Stimulated activated CD8-positive, alpha-beta memory T cell treated with anti-CD3 and anti-CD28 coated beads, Interleukin-15, amount 100 ng/mL, for 48 hours (primary cell): ENCODE measurements around the gene TUBB4B.

Experiments
- DNase-seq, 2 donors: peaks; one replicate each; pipeline ENCODE4 v3.0.0-alpha.2; 2020; ENCODE audit warnings: low read depth in 2 of 2

Gene TUBB4B

DNA sequence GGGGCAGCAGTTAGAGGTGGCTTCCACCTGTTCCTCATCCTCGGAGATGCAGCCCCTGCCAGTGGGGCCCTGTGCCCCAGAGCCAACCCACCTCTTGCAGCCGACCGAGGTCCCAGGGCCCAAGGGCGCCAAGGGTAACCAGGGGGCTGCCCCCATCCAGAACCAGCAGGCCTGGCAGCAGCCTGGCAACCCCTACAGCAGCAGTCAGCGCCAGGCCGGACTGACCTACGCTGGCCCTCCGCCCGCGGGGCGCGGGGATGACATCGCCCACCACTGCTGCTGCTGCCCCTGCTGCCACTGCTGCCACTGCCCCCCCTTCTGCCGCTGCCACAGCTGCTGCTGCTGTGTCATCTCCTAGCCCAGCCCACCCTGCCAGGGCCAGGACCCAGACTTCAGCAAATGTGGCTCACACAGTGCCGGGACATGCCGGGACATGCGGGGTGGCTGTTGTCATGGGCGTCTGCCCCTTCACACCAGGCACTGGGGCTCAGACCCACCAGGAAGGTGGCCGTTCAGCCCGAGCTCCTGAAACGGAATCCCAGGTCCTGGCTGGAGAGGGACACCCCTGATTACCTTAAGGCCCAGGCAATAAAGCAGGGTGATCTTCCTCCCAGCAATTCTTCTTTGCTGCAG lies 15.3 kb upstream of the TUBB4B start:
- DNase-seq, result no peak

DNA sequence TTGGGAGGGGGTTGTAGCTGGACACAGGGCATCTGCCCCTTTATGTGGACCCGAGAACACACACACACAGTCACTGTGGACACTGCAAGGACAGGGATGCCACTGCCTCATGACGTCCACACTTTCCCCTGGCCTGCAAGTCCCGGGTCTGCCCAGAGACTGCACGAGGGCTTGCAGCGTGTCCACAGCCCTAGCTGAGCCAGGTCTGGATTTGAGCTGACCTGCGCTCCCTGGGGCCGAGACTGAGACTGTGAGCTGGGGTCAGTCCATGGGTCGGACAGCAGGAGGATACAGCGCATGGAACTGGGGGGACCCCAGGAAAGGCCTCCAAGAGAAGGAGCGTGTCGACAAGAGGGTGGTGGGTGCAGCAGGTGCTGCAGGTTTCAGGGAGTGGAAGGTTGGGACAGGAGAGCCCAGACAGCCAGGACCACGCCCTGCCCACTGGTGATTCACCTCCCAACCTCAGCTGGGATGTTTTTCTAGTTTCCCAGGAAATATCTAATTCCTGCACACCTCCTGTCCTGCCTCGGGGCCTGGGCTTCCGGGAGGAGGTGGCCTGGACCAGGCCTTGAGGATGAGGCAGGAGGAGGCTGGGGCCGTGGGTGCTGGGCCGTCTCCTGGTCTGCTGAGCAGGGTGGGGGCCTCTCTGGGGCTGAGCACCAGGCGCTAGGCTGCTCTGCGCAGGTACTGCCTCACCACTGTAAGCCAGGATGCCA lies 14.6 kb upstream of the TUBB4B start:
- no peak for DNase-seq

DNA sequence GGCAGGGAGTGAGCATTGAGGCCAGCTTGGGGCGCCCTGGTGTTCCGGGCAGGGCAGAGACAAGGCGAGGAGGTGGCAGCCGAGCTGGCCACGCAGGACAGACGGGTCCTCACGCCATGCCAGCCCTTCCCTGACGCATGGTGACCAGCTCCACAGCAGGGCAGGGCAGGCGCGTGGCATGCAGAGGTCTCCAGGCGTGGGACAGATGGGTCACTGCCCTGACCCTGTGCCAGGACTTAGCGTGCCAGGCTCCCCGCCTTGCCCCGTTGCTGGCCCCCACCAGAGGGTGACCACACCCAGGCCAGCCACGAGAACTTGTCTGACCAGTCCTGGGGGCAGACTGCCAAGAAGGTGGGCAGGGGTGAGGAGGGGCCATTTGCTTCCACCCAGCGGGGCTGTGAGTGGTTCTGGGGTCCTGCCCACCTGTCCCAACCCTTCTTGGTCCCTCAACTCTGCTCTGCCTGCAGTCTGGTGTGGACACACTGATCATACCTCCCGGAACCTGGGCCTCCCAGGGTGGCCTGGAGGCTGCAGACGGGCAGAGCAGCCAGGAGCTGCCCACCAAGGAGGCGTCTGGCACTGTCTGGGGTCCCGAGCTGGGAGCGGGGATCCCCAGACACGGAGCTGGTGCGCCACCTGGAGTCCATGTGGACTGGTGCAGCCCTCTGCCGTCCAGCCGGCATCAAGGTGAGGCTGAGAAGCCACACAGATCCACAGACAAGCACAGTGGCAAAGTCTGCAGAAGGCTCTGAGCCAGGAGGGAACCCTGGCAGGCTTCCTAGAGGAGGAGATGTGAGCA lies 13.8 kb upstream of the TUBB4B start, which contains the start of gene RNF224:
Gene RNF224 (plus strand): TSS at position 449 of the 799 bp plus-strand sequence. CDS start 834 bp downstream, outside the sequence.
- peak; percentile 73 to 74 for DNase-seq

DNA sequence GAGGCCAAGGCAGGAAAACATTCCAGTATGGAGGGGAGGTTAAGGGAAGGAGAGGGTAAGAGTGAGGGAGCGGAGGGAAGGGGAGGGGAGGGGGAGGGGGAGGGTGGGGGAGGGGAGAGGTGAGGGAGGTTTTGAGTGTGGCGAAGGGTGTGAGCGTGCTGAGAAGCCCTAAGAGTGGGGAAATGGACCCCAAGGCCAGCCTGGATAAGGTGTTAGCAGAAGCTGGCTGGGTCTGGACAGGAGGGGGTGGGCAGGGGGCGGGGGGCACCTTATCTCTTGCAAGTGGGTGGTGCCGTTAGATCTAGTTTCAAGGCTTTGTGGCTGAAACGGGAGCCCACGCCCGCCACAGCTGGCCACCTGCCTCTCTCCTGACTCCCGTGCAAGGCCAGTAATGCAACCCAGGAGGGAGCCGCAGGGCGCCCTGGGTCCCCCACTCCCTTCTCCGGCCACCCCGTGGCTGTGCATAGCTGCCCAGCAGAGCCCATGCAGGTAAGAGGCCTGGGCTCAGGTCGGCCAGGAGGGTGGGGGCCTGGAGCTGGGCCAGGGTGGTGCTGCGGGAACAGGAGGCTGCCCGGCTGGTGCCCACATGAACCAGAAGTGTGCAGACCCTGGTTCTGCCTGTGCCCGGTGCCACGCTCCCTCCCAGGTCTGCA lies 13.1 kb upstream of the TUBB4B start:
- DNase-seq, result no peak

DNA sequence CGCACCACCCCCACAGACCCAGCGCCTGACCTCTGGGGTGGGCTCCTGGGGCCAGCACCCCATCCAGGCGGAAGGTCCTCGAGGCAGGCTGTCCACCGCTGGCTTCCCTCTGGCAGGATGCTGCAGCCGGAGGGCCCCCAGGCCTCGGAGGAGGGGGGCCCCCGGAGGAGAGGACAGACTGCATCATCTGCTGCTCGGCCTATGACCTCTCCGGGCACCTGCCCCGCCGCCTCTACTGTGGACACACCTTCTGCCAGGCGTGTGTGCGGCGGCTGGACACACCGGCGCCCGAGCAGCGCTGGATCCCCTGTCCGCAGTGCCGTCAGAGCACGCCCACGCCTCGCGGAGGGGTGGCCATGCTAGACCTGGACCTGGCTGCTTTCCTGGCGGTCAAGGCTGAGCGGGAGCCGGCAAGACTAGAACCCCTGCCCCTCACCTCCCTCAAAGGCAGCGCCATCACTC lies 12.6 kb upstream of the TUBB4B start:
- DNase-seq, result no peak

DNA sequence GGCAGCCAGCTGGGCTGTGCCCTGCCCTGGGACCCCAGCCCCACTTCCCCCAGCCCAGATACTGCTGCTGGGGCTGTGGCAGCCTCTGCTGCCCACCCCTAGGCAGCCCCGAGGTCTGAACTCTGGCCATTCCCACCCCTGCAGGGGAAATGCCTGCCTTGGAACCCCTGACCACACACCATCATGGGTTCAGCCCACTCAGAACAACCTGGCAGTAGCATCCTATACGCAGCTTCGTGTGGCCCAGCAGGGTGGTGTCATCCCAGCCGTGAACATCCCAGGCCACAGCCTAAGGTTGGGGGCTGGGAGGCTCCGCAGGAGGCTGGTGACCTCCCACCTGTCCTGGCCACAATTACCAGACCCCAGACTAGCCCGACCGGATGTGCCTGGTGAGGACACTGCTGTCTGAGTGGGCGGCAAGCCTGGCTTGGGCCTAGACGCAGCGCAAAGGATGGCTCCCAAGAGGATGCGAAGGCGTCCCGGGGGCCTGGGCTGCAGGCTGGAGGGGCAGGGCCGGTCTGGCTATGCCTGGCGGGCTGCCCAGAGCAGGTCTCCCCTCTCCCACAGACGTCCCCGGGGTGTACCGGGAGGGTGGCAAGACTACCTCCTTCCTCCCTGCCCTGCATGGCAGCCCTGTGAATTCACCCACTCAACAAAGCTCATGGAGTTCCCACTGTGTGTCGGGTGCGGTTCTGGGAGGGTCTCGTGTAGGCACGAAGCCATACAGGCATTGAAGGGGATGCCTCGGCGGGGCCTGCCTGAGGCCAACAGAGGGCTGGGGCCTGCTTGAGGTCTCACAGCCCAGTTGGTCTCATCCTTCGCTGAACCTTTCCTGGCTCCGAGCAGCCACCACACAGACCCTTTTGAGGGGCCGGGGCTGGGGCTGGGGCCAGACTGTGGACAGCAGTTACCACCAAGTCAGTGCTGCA lies 11.9 kb upstream of the TUBB4B start:
- DNase-seq, result no peak

DNA sequence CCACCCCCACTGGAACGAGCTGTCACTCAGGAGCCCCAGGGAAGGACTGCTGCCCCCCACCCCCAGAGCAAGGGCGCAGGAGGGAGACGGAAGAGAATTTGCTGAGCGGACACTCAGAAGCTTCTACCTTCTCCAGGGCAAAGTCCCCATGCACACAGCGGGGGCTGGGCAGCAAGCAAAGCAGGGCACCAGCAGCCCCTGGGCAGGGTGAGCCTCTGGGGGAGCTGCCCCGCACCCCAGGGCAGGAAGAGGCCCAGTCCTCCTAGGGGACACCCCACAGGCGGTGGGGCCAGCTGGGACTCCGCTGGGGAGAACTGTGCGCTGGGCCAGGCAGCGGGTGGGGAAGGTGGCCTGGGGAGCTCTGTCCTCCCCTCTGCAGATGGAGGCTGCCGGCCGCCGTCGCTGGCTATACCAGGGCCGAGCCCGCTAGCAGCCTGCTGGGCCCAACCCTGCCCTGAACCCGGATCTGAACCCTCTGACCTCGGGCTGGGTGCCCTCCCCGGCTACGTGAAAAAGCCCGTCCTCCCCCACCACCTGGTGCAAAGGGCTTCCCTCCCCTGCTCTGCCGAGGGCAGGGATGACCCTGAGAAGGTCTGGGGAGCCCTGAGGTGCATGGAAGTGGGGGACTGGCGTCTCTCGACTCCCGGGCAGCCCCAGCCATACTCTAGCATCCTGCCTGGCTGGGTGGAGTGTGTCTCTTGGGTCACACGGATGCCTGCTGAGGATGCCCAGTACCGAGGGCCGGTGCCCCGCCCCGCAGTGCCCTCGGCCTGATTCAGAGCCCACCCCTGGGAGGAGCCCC lies 11.0 kb upstream of the TUBB4B start:
- no peak for DNase-seq

DNA sequence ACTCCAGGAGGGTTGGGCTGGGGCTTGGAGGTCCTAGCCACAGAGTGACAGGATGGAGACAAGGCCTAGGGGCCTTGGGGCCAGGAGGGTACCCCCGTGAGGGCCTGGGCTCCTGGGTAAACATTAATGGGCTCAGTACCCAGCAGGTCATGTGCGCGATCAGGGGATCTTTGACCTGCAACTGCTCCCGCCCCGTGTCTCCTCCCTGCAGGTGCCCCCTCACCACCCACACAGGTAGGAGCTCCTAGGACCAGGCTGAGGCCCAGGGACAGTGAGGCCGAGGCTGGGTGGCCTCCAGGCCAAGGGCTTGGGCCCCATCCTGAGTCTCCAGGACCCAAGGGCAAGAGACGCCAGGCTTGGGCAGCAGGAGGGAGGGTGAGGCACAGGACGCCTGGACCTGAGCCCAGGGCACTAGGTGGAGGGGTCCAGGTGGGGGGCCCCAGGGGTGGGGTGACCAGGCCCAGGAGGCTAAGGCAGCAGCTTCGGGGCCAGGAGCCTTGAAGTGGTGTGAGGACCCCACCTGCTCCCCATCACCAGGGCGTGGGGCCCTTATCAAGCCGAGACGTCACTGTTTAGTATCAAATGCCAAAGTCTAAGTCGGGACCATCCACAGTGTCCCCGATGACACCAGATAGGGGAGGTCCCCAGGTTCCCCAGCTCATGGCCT lies 10.2 kb upstream of the TUBB4B start, which contains the start of gene SLC34A3:
Gene SLC34A3 (plus strand): TSS at position 197 of the 667 bp plus-strand sequence. CDS start 802 bp downstream, outside the sequence.
- DNase-seq, result no peak

DNA sequence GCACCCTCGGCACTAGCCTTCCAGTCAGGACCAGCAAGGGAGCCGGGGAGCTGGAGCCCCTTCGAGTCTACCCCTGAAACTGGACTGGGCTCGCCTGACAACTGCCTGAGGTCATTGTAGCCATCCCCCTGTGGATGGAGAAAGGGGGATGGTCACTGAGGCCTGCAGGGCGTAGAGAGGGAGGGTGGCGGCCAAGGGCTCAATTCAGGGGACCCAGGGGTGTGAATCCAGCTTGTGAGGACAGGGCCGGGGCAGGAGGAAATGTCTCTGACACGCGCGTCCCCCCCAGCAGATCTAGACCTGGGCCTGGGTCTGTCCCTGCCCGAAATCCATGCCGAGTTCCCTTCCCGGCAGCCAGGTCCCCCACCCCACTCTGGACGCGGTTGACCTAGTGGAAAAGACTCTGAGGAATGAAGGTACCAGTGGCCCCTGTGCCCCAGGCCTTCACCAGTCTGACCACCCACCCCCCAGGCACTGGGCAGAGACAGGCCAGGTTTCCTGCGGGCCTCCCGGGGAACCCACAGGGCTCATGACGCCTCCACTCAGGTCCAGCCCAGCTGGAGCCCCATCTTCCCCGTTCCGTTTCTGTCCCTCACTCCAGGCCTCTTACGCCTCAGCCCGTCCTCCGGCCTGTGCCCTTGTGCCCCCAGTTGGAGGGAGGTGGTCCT lies 9.6 kb upstream of the TUBB4B start:
- no peak for DNase-seq

- DNase-seq, result no peak
Observed at GRCh38 chr9:137232101-137232500, 9.0 kb upstream of the TUBB4B start.

DNA sequence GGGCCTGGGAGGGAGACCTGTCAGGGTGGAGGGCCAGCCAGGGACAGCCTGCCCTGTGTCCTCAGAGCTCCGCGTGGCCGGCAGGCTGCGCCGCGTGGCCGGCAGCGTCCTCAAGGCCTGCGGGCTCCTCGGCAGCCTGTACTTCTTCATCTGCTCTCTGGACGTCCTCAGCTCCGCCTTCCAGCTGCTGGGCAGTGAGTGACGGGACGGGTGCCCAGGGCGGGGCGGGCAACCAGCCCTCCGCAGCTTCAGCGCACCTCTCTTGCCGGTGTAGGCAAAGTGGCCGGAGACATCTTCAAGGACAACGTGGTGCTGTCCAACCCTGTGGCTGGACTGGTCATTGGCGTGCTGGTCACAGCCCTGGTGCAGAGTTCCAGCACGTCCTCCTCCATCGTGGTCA lies 8.6 kb upstream of the TUBB4B start:
- DNase-seq, result no peak

- no peak for DNase-seq
Observed at GRCh38 chr9:137233143-137233980, 7.7 kb upstream of the TUBB4B start.

DNA sequence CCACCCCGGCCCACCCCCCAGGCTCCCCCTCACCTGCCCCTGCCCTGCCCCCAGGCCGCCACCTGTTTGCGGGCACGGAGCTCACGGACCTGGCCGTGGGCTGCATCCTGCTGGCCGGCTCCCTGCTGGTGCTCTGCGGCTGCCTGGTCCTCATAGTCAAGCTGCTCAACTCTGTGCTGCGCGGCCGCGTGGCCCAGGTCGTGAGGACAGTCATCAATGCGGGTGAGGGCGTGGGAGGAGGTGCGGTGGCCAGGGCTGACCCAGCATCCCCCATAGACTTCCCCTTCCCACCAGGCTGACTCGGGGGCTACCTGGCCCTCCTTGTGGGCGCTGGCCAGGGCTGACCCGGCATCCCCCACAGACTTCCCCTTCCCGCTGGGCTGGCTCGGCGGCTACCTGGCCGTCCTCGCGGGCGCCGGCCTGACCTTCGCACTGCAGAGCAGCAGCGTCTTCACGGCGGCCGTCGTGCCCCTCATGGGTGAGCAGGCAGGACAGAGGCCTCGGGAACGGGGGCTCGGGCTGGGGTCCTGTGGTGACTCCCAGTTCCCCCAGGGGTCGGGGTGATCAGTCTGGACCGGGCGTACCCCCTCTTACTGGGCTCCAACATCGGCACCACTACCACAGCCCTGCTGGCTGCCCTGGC lies 6.9 kb upstream of the TUBB4B start:
- DNase-seq, result no peak

GRCh38 chr9:137234758-137235423 lies 6.2 kb upstream of the TUBB4B start:
- no peak for DNase-seq

GRCh38 chr9:137235424-137236237 lies 5.5 kb upstream of the TUBB4B start:
- no peak for DNase-seq
